CD4-positive, alpha-beta T cell treated with Interleukin-17A for 4 hours (primary cell): ENCODE results near the gene UNC45B.
A peak's percentile ranks its signal among the peaks of the same experiment; 100 is the strongest.
"Not testable (repeated sequence)": the region's sequence is repeated elsewhere in the genome, so short reads cannot be mapped to it uniquely, and the experiment has no call there.

Source experiments
- DNase-seq: peaks from one replicate; pipeline ENCODE4 v3.0.0-alpha.2; 2020; ENCODE audit warnings: mixed read lengths

UNC45B gene

DNA sequence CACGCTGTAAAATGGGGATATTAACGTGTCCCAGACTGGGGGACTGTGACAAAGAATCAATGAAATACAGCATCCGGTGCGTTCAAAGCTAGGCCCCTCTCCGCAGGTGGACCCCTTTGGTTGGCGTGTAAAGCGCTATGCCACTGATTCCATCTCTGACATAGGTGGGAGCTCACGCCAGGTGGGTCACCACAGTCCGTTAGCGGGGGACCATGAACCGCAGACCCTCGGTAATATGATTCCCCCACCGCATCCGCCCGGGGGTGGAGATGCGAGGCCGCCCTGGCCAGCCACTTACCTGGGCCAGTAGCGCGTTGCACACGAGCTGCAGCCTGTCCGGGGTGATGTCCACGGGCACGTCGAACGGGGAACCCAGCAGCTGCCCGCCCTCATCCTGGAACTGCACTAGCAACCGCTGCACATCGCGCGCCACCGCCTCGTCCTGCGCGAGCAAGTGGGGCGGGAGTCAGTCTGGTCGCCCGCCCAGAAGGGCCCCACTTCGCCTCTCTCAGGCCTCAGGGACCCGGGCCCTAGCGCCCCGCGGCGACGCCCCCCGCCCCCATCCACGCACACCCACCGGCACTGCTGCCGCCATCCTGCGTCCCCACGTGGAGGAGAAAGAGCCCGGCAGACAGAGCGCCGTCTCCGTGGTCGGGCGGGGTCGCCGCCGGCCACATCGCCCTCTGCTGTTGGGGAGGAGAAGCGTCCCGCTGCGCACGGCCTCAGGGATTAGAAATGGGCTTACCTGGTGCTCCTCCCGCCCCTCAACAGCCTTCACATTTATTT lies 5.7 kb upstream of the UNC45B start, which contains the start of gene NLE1:
Gene NLE1, minus strand, starts transcription at position 623 of the 786 bp plus-strand sequence. Its CDS starts 28 bp downstream, at position 595.
- DNase-seq: peak; percentile 89

DNA sequence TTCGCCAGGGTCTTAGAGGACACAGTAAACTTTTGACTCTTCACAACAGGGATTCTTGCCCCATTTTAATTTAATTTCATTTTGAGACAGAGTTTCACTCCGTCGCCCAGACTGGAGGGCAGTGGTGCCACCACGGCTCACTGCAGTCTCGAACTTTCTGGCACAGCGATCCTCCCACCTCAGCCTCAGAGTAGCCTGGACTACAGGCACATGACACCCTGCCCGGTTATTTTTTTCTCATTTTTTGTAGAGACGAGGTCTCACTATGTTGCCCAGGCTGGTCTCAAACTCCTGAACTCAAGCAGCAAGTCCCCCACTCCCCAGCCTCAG lies 5.2 kb upstream of the UNC45B start:
- no peak for DNase-seq

DNA sequence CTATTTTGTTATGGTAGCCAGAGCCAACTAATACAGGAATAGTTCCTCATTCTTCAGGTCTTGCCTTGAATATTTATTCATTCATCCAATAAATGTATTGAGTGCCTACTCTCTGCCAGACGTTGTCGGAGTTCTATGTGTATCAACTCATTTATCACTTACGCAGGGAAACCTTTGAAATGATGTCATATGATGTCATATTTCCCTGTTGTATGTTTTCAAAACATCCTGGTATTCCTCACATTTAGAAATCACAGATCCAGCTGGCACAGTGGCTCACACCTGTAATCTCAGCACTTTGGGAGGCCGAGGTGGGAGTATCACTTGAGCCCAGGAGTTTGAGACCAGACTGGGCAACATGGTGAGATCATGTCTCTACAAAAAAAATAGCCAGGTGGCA lies 2.8 kb upstream of the UNC45B start:
- DNase-seq: no peak

DNA sequence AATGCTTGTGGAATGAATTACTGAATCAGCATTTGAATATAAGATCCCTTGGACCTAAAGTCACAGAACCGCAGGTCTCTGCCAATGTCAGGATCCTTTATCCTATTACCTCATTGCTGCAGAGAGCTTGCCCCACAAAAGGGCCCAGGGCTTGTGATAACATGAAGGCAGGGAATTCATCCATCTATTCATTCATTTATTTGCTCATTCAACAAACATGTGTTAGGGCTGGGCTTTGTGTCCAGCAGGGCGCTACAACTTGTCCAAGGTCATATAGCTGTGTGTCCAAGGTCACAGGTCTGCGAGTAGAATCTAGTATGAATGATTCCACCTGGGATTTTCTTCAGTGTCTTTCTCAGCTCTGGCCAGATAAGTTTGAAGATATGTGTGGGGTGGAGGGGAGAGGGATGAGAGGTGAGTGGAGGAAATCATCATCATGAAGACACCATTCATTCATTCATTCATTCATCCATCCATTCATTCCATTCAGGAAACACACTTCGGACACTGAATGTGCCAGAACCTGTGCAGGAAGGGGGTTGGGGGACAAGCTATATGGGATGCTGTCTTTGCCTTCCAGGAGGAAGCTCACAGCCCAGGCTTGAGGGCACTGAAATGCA lies 1.3 kb upstream of the UNC45B start:
- no peak for DNase-seq

DNA sequence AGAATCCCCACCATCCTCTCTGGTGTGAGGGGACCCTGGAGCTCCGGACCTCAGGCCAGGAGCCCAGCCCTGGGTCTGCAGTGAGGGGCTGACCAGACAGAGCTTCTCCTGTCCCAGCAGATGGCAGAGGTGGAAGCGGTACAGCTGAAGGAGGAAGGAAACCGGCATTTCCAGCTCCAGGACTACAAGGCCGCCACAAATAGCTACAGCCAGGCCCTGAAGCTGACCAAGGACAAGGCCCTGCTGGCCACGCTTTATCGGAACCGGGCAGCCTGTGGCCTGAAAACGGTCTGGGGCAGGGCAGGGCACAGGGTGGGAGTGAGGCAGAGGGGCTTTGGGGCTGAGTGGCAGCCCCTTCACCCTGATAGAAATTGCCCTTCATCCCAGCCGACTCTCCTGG lies 527 bp downstream of the UNC45B start:
- no peak for DNase-seq

DNA sequence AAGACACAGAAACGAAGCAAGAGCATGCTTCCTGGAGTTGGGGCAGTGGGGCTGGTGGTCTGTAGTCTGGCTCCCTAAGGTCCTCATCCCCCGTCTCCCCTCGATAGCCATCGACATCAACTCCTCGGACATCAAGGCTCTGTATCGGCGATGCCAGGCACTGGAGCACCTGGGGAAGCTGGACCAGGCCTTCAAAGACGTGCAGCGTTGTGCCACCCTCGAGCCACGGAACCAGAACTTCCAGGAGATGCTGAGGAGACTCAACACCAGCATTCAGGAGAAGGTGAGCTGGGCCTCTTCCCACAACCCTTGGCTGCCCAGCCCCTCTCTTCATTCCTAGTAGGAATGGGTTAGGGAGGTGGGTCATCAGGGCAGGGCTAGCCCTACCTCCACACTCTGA lies 2.3 kb downstream of the UNC45B start:
- DNase-seq: no peak

DNA sequence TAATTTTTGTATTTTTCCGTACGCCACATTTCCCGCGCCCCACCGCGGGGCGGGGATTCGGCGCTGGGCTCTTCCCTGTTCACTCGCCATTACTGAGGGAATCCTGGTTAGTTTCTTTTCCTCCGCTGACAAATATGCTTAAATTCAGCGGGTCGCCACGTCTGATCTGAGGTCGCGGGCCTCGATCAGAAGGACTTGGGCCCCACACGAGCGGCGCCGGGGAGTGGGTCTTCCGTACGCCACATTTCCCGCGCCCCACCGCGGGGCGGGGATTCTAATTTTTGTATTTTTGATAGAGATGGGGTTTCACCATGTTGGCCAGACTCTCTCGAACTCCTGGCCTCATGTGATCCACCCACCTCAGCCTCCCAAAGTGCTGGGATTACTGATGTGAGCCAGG lies 3.5 kb downstream of the UNC45B start:
- DNase-seq: not testable (repeated sequence)

DNA sequence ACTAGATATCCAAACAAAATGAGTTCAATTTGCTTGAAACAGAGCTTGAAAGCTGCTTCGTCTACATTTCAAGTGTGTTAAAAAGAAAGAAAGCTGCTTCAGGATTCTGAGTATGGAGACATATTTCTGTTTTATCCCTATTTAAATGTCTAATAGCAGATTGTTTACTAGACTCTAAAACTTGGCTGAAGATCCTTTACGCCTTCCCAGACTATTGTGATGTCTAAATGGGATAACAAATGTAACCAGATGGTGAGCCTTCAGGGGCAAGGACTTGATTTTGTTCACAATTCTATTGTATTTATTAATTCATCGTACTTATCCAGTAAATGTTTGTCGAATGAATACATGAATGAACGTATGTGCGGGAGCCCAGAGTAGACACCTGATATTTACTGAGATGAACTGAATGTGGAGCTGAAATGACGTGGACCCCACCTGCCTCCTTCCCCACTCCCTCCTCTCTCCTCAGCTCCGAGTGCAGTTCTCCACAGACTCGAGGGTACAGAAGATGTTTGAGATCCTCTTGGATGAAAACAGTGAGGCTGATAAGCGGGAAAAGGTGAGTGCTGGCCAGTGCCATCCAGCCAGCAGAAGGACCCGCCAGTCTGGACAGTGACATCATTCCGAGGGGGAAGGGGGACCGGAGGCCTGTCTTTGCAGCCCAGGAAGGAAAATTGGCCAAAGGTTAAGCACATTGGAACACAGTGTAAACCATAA lies 5.0 kb downstream of the UNC45B start:
- DNase-seq: no peak

DNA sequence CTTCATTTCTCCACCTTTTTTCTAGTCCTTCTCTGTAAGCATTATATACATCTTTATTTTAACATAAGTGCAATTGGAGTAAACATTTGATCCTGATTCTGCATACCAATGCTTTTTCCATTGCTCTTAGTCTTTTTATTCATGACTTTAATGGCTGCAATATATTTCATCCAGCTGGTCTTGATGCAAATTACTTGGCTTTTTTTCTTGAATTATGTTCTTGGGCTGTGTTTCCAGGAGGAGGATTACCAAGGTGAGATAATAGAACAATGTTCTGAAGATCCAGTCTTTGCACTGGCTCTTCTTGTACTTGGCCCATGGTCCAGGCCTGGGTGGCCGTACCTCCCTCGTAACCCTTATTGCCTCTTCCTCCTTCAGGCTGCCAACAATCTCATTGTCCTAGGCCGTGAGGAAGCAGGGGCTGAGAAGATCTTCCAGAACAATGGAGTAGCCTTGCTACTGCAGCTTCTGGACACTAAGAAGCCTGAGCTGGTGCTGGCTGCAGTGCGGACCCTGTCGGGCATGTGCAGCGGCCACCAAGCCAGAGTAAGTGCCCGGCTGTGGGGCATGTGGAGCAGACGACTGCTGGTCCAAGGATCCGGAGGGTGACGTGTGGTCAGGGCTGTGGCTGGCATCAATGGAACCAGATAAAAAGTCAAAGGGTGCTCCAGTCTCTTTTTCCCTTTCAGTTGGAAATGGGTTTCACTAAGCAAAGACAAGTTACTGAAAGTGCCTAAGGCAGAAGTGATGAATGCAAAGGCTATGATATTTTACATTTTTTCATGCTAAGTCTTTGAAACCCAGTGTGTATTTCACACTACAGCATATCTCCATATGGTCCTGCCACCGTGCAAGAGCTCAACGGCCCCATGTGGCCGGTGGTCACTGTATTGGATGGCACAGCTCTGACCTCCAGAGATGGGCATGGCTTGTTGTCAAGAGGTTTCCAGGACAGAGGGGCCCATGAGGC lies 6.9 kb downstream of the UNC45B start:
- DNase-seq: no peak

DNA sequence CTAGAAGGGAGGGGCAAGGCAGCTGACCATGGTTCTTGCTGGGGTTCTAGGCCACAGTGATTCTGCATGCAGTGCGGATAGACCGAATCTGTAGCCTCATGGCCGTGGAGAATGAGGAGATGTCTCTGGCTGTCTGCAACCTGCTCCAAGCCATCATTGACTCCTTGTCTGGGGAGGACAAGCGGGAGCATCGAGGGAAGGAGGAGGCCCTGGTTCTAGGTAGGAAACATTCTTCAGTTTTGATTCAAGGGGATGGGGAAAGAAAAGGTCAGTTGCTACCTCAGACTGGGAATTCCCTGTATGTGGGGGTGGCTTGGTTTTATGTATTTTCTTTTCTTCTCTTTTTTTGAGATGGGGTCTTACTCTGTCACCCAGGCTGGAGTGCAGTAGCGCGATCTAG lies 7.6 kb downstream of the UNC45B start:
- no peak for DNase-seq

DNA sequence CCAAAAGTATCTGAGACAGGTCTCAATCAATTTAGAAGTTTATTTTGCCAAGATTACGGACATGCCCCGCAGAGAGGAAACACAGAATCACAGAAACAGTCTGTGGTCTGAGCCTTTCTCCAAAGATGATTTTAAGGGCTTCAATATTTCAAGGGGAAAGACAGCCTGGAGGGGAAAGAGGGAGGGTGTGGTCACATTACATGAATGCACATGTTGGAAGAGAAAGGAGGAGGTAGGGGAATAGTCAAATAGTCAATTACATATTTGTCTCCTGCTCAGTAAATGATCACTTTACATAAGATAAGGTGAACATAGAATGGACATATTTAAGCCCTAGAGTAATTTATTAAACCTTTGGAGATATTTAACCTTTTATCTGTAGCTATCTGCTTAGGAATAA lies 12.3 kb downstream of the UNC45B start:
- no peak for DNase-seq

DNA sequence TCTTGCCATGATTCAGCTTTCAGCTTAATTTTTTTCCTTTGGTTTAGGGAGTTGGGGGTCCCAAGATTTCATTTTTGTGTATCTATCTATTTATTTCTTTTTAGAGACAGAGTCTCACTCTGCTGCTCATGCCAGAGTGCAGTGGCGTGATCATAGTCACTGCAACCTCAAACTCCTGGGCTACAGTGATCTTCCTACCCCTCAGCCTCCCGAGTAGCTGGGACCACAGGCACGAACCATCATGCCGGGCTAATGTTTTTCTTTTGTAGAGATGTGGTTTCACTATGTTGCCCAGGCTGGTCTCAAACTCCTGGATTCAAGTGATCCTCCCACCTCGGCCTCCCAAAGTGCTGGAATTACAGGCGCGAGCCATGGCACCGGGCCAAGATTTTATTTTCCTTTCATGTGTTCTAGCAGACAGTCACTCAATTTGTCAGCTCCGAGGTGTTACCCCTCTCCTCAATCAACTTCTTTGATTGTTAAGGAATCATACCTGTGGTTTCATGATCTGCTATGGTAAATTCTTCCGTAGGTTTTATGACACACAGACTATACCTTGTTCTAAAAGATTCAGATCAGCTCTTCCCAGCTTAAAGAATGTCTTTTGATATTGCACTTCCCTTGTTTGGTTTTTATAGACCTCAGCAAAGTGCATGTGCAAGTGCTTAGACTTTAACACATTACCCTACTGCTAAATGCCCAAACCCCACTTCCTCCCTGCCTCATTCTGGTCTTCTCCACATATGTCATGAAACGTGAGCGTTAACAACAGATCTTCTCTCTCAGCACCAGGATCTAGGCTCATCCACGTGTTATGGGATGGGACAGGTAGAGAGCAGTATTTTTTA lies 13.0 kb downstream of the UNC45B start:
- peak; percentile 67 for DNase-seq

DNA sequence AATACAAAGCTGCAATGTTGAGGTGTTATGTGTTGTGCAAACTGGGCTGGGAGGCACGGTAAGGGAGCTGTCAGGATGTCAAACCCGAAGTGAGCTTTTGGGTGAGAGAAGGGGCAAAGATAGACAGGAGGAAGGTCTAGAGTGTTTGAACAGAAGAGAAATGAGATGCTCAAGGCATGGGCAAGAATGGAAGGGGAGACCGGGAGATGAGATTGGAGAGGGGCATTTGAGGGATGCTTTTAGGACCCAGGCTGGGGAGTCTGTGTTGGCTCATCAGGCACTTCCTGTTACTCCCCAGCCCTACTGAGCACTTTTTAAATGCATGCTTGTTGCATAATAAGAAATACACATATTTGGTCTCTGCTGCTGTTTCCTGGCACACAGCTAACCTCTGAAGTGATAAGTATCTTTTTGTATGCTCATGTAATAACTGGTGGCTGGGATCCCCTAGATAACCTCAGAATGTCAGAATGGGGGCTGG lies 13.7 kb downstream of the UNC45B start:
- peak; percentile 47 for DNase-seq

DNA sequence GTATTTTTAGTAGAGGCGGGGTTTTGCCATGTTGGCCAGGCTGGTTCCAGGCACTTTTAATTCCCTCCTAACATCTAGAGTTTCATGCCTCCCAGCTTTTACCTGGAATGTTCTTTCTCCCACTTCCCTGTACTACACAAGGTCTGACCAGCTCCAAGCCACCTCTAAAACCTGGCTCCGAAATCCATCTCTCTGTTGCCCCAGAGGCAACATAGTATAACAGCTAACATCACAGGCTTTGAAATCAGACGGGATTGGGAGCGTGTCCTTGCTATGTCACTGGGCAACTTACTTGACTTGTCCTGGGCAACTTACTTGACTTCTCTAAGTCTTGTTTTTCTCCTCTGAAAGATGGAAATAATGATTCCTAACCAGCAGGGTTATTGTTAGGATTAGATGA lies 15.1 kb downstream of the UNC45B start:
- DNase-seq: no peak

DNA sequence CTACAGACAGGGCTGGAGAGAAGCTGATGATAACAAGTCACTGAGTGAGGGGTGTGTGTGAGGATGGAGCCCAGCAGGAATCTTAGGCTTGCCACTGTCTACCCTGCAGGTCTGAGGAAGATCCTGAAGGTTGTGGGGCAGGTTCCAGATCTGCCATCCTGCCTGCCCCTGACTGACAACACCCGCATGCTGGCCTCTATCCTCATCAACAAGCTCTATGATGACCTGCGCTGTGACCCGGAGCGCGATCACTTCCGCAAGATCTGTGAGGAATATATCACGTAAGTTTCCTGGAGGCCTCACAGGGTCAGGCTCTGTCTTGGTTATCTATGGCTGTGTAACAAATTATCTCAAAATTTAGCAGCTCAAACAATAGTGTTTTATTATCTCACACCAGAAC lies 16.3 kb downstream of the UNC45B start:
- DNase-seq: no peak

DNA sequence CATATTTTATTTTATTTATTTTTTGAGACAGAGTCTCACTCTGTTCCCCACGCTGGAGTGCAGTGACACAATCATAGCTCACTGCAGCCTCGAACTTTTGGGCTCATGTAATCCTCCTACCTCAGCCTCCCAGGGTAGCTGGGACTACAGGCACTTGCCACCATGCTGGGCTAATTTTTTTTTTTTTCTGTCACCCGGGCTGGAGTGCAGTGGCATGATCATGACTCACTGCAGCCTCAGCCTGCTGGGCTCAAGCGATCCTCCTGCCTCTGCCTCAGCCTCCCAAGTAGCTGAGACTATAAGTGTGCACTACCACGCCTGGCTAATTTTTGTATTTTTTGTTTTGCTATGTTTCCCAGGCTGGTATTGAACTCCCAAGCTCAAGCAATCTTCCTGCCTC lies 17.1 kb downstream of the UNC45B start:
- no peak for DNase-seq

DNA sequence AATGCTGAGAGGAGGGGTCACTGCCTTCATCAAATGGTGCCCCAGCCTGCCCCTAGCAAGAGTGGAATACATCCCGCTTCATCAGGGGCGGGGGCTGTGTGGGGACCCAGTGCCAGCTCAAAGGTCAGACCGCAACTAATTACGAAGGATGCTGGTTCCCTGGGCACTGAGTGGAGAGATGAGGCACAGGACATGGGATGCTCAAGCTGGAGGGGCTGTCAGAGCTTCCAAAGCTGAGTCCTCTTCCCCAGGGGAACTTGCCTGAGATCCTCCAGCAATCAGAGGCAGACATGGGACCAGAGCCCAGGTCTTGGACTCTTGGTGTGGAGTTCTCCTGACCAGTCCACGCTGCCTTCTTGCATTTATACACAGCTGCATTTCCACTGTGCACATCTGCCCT lies 18.9 kb downstream of the UNC45B start:
- no peak for DNase-seq

DNA sequence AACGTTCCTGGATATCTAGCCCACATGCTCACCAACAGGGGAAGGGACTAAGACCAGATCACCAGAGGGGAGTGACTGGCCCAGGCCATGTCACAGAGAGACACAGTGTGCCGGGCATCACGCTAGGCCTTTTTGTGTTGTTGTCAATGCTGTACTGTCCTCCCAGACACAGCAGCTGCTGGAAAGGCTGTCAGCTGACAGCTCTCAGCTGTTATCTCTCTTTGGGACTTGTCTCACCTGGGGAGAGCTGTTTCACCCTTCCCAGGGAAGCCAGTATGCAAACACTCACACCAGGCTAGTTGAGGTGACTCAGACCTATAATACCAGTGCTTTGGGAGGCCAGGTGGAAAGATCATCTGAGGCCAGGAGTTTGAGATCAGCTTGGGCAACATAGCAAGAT lies 19.4 kb downstream of the UNC45B start:
- DNase-seq: no peak

DNA sequence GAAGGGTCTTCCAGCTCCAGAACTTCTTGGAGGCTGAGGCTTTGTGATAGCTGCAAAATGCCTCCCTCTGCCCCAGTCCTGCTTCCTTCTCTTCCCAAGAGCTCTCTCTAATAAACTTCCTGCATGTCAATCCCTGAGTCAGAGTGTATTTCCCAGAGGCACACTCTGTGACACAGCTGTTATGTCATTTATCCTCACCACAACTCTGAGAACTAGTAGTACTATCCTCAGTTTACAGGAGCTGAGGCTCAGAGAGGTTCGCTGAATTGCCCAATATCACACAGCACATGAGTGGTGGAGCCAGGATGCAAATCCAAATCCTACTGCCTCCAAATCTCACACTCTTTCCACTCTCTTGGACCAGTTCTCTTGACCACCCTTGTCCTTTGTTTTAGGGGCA lies 20.0 kb downstream of the UNC45B start:
- no peak for DNase-seq

DNA sequence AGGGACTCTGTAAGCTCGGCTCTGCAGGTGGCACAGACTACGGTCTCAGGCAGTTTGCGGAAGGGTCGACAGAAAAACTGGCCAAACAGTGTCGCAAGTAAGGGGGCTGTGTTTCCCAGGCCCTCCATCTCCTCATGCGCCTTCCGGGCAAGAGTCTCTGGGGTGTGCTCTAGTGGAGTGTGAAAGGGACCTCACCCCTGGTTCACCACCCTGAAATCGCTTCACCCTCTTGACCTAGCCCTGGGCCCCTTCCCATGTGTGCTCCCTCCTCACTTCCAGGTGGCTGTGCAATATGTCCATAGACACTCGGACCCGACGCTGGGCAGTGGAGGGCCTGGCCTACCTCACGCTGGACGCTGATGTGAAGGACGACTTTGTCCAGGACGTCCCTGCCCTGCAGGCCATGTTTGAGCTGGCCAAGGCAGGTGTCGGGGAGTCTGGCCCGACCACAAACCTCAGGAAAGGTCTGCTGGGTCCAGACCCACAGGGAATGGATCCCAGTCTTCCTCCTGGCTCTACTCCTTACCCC lies 22.3 kb downstream of the UNC45B start:
- no peak for DNase-seq

DNA sequence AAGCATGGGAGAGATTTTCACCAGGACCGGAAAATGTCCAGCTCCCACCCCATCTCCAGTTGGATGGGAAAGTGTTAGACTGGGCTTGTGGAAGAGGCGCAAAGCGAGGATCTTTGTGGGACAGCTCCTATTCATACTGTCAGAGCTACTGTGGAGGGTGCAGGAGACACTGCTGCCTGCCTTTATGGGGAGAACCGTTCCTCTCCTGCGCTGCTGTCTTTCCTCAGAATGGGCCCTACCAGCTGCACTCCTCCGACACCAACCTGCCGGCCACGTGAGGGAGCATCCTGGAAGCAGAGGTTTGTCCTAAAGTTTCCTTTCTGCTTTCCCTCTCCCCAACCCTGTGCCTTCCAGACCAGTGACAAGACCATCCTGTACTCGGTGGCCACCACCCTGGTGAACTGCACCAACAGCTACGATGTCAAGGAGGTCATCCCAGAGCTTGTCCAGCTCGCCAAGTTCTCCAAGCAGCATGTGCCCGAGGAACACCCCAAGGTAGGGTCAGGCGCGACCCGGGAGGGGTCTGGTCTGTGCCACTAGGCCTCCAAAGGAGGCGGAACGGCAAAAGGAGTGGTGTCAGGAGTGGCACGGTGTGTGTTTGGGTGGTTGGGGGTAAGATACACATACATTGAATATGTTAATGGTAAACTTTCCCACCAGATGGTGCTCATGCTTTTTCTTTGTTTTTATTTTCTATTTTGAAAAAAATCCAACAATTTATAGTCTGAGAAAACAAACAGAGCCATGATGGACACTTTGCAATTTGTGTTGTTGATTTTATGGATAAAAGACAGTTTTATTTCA lies 23.6 kb downstream of the UNC45B start:
- DNase-seq: peak; percentile 41
